GM12878 (cell line): Measurements from ENCODE around the gene TMPRSS11D. TPM values are rescaled to one million over a fixed set of nuclear protein-coding genes. Genes with fewer than 3 reads are reported as not detected.

Experiments used
- ATAC-seq: fragments of 200-7000 bp; cut with Tn5 transposase; 3 replicates; pipeline ENCODE4 v1.9.1; 2020; ENCODE audit warnings: mild to moderate bottlenecking, moderate library complexity
- BruUV-seq: library from RNA; stranded (reverse); fragments of 400-500 nt; replicated peaks from 2 replicates; lab custom pipeline; 2021; lab: Mats Ljungman, UMichigan
- CTCF ChIA-PET: fragments of 300-600 bp; sonication (Branson Sonifier 250); formaldehyde crosslinking; extraction: SDS; loops from one replicate; lab custom pipeline; 2021; ENCODE audit warnings: inconsistent platforms; lab: Yijun Ruan, JAX
- POLR2A ChIA-PET: fragments of 350-600 bp; formaldehyde crosslinking; extraction: SDS; loops from one replicate; lab custom pipeline; 2021; ENCODE audit warnings: inconsistent platforms; lab: Charles Lee
- RAD21 ChIA-PET: fragments of 300-600 bp; sonication (Branson Sonifier 250); formaldehyde crosslinking; loops from one replicate; lab custom pipeline; 2023; ENCODE audit warnings: antibody characterized with exemption; ENCODE audit not compliant: unreplicated experiment; lab: Charles Lee
- SMC1A ChIA-PET: fragments of 300-600 bp; sonication (Branson Sonifier 250); formaldehyde crosslinking; loops from one replicate; lab custom pipeline; 2023; ENCODE audit not compliant: unreplicated experiment, uncharacterized antibody; lab: Charles Lee
- DNase-seq: peaks from one replicate; pipeline ENCODE4 v3.0.0-alpha.2; 2011; ENCODE audit warnings: low read depth, low spot score
- FAIRE-seq: peaks from 3 replicates; lab custom pipeline; 2011; peaks lifted over from hg19 to GRCh38; lab: Jason Lieb, UNC
- H2AFZ ChIP-seq: 2 replicates; pipeline ENCODE4 v1.6.0; 2011; ENCODE audit warnings: low read depth, low read length, control low read depth; ENCODE audit not compliant: control insufficient read depth
- H3K27ac ChIP-seq: 2 replicates; pipeline ENCODE4 v1.5.1; 2011; ENCODE audit warnings: control low read depth; ENCODE audit not compliant: control insufficient read depth, insufficient read depth
- H3K27me3 ChIP-seq, 2 experiments: replicated peaks in 1 of 2; 2 replicates each; pipeline versions ENCODE4 v1.6.0 to v1.6.1; 2011; ENCODE audit warnings: low read length in 1 of 2; ENCODE audit not compliant: control insufficient read depth in 2 of 2, insufficient read depth in 2 of 2
- H3K36me3 ChIP-seq, 2 experiments: 2 replicates each; pipeline ENCODE4 v1.5.1; 2011; ENCODE audit warnings: low read length in 1 of 2; ENCODE audit not compliant: control insufficient read depth in 2 of 2, insufficient read depth in 2 of 2
- H3K4me1 ChIP-seq: 2 replicates; pipeline ENCODE4 v1.6.1; 2011; ENCODE audit warnings: mild to moderate bottlenecking, low read length, moderate library complexity, mixed read lengths; ENCODE audit not compliant: control insufficient read depth, insufficient read depth
- H3K4me2 ChIP-seq: 2 replicates; pipeline ENCODE4 v1.6.0; 2011; ENCODE audit warnings: control low read depth; ENCODE audit not compliant: control insufficient read depth, insufficient read depth
- H3K4me3 ChIP-seq: fragments of 200-600 bp; sonication (generic); 2 replicates; pipeline ENCODE4 v1.5.1; 2016
- H3K79me2 ChIP-seq: 2 replicates; pipeline ENCODE4 v1.6.0; 2011; ENCODE audit warnings: low read length; ENCODE audit not compliant: control insufficient read depth, insufficient read depth
- H3K9ac ChIP-seq: 2 replicates; pipeline ENCODE4 v1.8.0; 2011; ENCODE audit warnings: low read length, control low read depth, mixed read lengths; ENCODE audit not compliant: control insufficient read depth, insufficient read depth
- H3K9me3 ChIP-seq: replicated peaks from 3 replicates; pipeline ENCODE4 v1.5.1; 2011; ENCODE audit warnings: mild to moderate bottlenecking, low read length; ENCODE audit not compliant: control insufficient read depth, insufficient read depth
- H4K20me1 ChIP-seq: 2 replicates; pipeline ENCODE4 v1.6.0; 2011; ENCODE audit not compliant: control insufficient read depth, insufficient read depth
- ETV6 ChIP-seq, 2 experiments: fragments of 450-650 bp in 1 of 2; IDR thresholded peaks in 1 of 2; conservative IDR thresholded peaks in 1 of 2; 2 replicates each; pipeline ENCODE4 v1.6.1; 2014; ENCODE audit warnings: antibody characterized with exemption in 1 of 2, borderline replicate concordance in 1 of 2, low read depth in 1 of 2, mild to moderate bottlenecking in 1 of 2, moderate library complexity in 1 of 2
- FOXK2 ChIP-seq: fragments of 450-650 bp; IDR thresholded peaks from 2 replicates; pipeline ENCODE4 v1.6.1; 2017; ENCODE audit warnings: mild to moderate bottlenecking, moderate library complexity
- HDAC6 ChIP-seq: fragments of 200-600 bp; sonication (generic); IDR thresholded peaks from one replicate; pipeline ENCODE4 v1.8.0; 2017; ENCODE audit warnings: antibody characterized with exemption; ENCODE audit not compliant: unreplicated experiment
- PML ChIP-seq: IDR thresholded peaks from 2 replicates; pipeline ENCODE4 v1.6.1; 2012; ENCODE audit warnings: low read length, inconsistent platforms
- RUNX3 ChIP-seq: IDR thresholded peaks from 2 replicates; pipeline ENCODE4 v1.6.1; 2012; ENCODE audit warnings: low read length, inconsistent platforms
- YY1 ChIP-seq: IDR thresholded peaks from 2 replicates; pipeline ENCODE4 v1.6.1; 2011; ENCODE audit warnings: low read depth, mild to moderate bottlenecking, low read length
- WGBS: methylation state at CpG from one replicate; pipeline ENCODE4 v1.1.6; 2016; ENCODE audit warnings: low lambda C conversion rate; ENCODE audit not compliant: insufficient replicate concordance, insufficient coverage; ENCODE audit errors: missing lambda C conversion rate; 5-methylcytosine and 5-hydroxymethylcytosine counted together
- in situ Hi-C: fragments of 300-500 bp; cut with MboI; formaldehyde crosslinking; loops from 9 replicates; pipeline ENCODE4 v1.14.3; 2018; ENCODE audit warnings: mixed read lengths
- intact Hi-C: fragments of 100-400 bp; cut with micrococcal nuclease; formaldehyde crosslinking; loops from one replicate; pipeline ENCODE4 v1.14.2; 2022; ENCODE audit not compliant: unreplicated experiment
- polyA plus RNA-seq, 11 experiments: library from polyadenylated mRNA; depleted of rRNA in 4 of 11; unstranded in 6 of 11; stranded (reverse) in 5 of 11; fragments of >200 nt; fragmentation: Nextera tagmentation in 4 of 11; fragmentation: Illumina TruSeq in 1 of 11; extraction: Ambion mirVana in 4 of 11; extraction: Trizol in 1 of 11; gene quantifications; 1 replicate in 1 of 11; 2 replicates in 10 of 11; pipeline versions ENCODE4 v1.2.1 to v1.2.3, GENCODE V29; 2011 to 2016; ENCODE audit warnings: inconsistent platforms in 2 of 11, missing spikeins in 2 of 11, low read depth in 1 of 11
- total RNA-seq, 4 experiments: library from RNA; depleted of rRNA in 3 of 4; stranded (reverse); fragments of >200 nt in 3 of 4; fragmentation: Illumina TruSeq in 1 of 4; extraction: Trizol in 1 of 4; gene quantifications; 2 replicates each; pipeline versions ENCODE4 v1.2.1 to v1.2.3, GENCODE V29; 2013 to 2021
- TF ChIP-seq, protein P1 (sequence below): fragments of 450-650 bp; IDR thresholded peaks from 2 replicates; pipeline ENCODE4 v1.6.1; 2014; ENCODE audit warnings: mild to moderate bottlenecking

TMPRSS11D gene
- total and polyA plus RNA-seq, 10 of the 15 experiments (the other 5 are each of a cell fraction or from before 2014, with no cell fraction given): not detected

DNA sequence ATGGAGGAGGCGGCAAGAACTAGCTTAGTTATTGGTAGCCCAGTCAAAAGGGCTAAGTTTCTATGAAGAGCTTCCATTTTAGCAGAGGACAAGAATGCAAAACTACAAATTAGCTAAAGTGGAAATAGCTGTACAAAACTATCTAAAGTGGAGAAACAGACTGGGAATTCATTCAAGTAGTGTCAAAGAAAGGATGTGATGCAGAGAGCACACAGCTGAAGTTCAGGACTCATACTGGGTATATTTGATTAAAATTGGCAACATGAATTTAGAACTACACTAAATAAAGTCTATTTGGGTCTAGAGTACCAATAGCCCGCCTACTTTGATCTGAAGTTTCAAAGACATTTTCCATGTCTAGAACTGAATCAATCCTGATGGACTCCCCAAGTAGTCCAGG is 96.5 kb downstream of the TMPRSS11D start:
- ATAC-seq (no peak), DNase-seq (no peak), FAIRE-seq (no peak)
- Histone ChIP-seq H3K27me3 (no peaks in the 10 kb centered on the region), H4K20me1 (no peaks in the 10 kb centered on the region), H2AFZ (no peak overlapping the region), H3K36me3 (no peaks in the 10 kb centered on the region), H3K27ac (no peak overlapping the region), H3K79me2 (no peaks in the 10 kb centered on the region), H3K9me3 (no peaks in the 10 kb centered on the region), H3K9ac (no peak overlapping the region), H3K4me3 (no peak overlapping the region), H3K4me1 (no peaks in the 10 kb centered on the region), H3K4me2 (no peak overlapping the region)
- in situ Hi-C loops (no loop called here), intact Hi-C loops (no loop called here)
- ChIA-PET RAD21 (no interaction called here), SMC1A (interaction anchor here (0.8 kb wide), 1 partner anchor 41 kb away, joined by 3 read pairs; no protein-coding TSS in a partner anchor), CTCF (no interaction called here), POLR2A (no interaction called here)
- 85% methylated on average over 2 of the region's 2 CpGs for WGBS
- no TSS peak for BruUV-seq
- TF ChIP-seq HDAC6: no peak
- TF ChIP-seq YY1: no peak
- no peak for TF ChIP-seq FOXK2
- no peak for TF ChIP-seq RUNX3
- no peak for TF ChIP-seq PML

DNA sequence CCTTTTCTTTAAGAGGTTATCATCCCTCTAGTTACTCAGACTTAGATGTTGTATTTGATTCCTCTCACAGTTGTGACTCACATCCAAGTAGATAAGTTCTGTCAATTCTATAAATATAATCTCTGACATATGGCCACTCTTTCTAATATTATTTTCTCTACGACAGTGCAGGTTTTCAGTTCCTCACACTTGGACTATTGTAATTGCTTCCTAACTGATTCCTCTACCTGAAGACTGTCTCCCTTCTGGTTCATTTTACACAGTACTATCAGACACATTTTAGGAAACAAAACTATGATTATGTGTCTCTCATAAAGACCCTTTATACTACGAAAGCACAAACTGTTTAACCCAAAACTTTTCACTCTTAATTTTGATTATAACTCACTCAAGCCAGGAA is 98.3 kb downstream of the TMPRSS11D start:
- no peaks in the 10 kb centered on the region for H3K27me3 ChIP-seq
- H3K27ac ChIP-seq: no peak overlapping the region
- H3K4me2 ChIP-seq: no peak overlapping the region
- ChIA-PET SMC1A (no interaction called here), CTCF (no interaction called here), POLR2A (no interaction called here), RAD21 (no interaction called here)
- H3K4me1 ChIP-seq: no peaks in the 10 kb centered on the region
- ATAC-seq: peak; percentile 52
- in situ Hi-C loops (no loop called here), intact Hi-C loops (no loop called here)
- no peak overlapping the region for H3K9ac ChIP-seq
- no peaks in the 10 kb centered on the region for H3K9me3 ChIP-seq
- no peak overlapping the region for H2AFZ ChIP-seq
- TF ChIP-seq, protein P1, sequence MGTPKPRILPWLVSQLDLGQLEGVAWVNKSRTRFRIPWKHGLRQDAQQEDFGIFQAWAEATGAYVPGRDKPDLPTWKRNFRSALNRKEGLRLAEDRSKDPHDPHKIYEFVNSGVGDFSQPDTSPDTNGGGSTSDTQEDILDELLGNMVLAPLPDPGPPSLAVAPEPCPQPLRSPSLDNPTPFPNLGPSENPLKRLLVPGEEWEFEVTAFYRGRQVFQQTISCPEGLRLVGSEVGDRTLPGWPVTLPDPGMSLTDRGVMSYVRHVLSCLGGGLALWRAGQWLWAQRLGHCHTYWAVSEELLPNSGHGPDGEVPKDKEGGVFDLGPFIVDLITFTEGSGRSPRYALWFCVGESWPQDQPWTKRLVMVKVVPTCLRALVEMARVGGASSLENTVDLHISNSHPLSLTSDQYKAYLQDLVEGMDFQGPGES: no peak
- peak in 1 of 2 experiments; percentile 12; a peak in 1 of 4 replicates for TF ChIP-seq ETV6 (conservative IDR thresholded peaks at IDR 0.05 in 1 of 2, IDR thresholded peaks at IDR 0.05 in 1 of 2; ENCODE audit: borderline replicate concordance in 1 of 2, low read depth in 1 of 2)
- H3K4me3 ChIP-seq: no peak overlapping the region
- WGBS: 2% methylated on average over 2 of the region's 2 CpGs
- FAIRE-seq: no peak
- no TSS peak for BruUV-seq
- DNase-seq: no peak
- no peaks in the 10 kb centered on the region for H3K36me3 ChIP-seq
- no peaks in the 10 kb centered on the region for H4K20me1 ChIP-seq
- no peaks in the 10 kb centered on the region for H3K79me2 ChIP-seq
